Vagina (tissue), 2 donors: ENCODE measurements around the gene NFIX. TPM values are rescaled to one million over a fixed set of nuclear protein-coding genes. Genes with fewer than 3 reads are reported as not detected.

Experiments
- DNase-seq, 2 donors: peaks; one replicate each; pipeline ENCODE4 v3.0.0-alpha.2; 2017; ENCODE audit errors: extremely low spot score in 2 of 2
- H3K27ac ChIP-seq: fragments of 200-600 bp; sonication (generic); one replicate; pipeline ENCODE4 v1.5.1; 2019
- H3K27me3 ChIP-seq: fragments of 200-600 bp; sonication (generic); one replicate; pipeline ENCODE4 v1.5.1; 2019
- H3K36me3 ChIP-seq, 2 donors: fragments of 200-600 bp; sonication (generic); one replicate each; pipeline ENCODE4 v1.5.1; 2017 to 2019
- H3K4me1 ChIP-seq: fragments of 200-600 bp; sonication (generic); one replicate; pipeline ENCODE4 v1.5.1; 2019
- H3K4me3 ChIP-seq, 2 donors: fragments of 200-600 bp; sonication (generic); 1 replicate in 1 of 2; 2 replicates in 1 of 2; pipeline ENCODE4 v1.5.1; 2016 to 2019
- H3K9me3 ChIP-seq: fragments of 200-600 bp; sonication (generic); one replicate; pipeline ENCODE4 v1.5.1; 2019
- CTCF ChIP-seq, 3 experiments: fragments of 450-650 bp in 2 of 3; fragments of 200-600 bp in 1 of 3; sonication (generic) in 1 of 3; IDR thresholded peaks; one replicate each; pipeline ENCODE4 v1.5.1; 2017 to 2019; ENCODE audit warnings: antibody characterized with exemption in 3 of 3, mild to moderate bottlenecking in 2 of 3, moderate library complexity in 2 of 3
- POLR2A ChIP-seq, 2 donors: fragments of 450-650 bp; IDR thresholded peaks; one replicate each; pipeline ENCODE4 v1.6.1; 2017; ENCODE audit warnings: antibody characterized with exemption in 2 of 2, mild to moderate bottlenecking in 2 of 2, moderate library complexity in 2 of 2
- POLR2AphosphoS5 ChIP-seq, 2 donors: sonication (generic); formaldehyde crosslinking; IDR thresholded peaks; one replicate each; pipeline ENCODE4 v1.9.0; 2017; ENCODE audit warnings: antibody characterized with exemption in 2 of 2, mild to moderate bottlenecking in 2 of 2, low read depth in 1 of 2; ENCODE audit not compliant: insufficient read depth in 1 of 2
- intact Hi-C: fragments of 100-400 bp; cut with DNase I; formaldehyde crosslinking; loops from one replicate; pipeline ENCODE4 v1.15.1; 2023
- total RNA-seq: library from RNA; depleted of rRNA; stranded (reverse); fragments of >200 nt; gene quantifications from one replicate; pipeline ENCODE4 v1.2.3, GENCODE V29; 2016

Gene NFIX
- total RNA-seq: 81.8 TPM

- DNase-seq: no peak
- Histone ChIP-seq H3K27me3 (no peaks in the 10 kb centered on the region), H3K9me3 (no peaks in the 10 kb centered on the region), H3K4me1 (peaks cover 33% of the 10 kb centered on the region), H3K36me3 (peaks cover 0 to 6% of the 10 kb centered on the region in 2 donors), H3K27ac (peak within 1 kb of the TSS; percentile 99), H3K4me3 (peak within 1 kb of the TSS; percentile 87 to 90)
- intact Hi-C loops: loop anchor here (5.0 kb wide), 2 partner anchors 62 to 87 kb away; no protein-coding TSS in a partner anchor
- TF ChIP-seq CTCF (IDR thresholded peaks at IDR 0.05) (no peak), POLR2A (IDR thresholded peaks at IDR 0.05) (peak in 1 of 2 donors; percentile 29), POLR2AphosphoS5 (IDR thresholded peaks at IDR 0.05; ENCODE audit: insufficient read depth in 1 of 2, low read depth in 1 of 2) (peak in 1 of 2 donors; percentile 33)
Measured at GRCh38 chr19:12994701-12995595, at the start of gene NFIX. NFIX (plus strand) TSS chr19:12995475; CDS start chr19:12995838, 363 bp downstream.

GRCh38 chr19:12945479-12946091 lies 49.7 kb upstream of the NFIX start, which contains the start of gene RAD23A:
RAD23A (plus strand) TSS chr19:12945862; CDS start chr19:12945949, 87 bp downstream.
- intact Hi-C loops: no loop called here
- Histone ChIP-seq H3K4me1 (peaks cover 68% of the 10 kb centered on the region), H3K4me3 (peak within 1 kb of the TSS; percentile 70 to 97), H3K27me3 (no peaks in the 10 kb centered on the region), H3K27ac (peak within 1 kb of the TSS; percentile 94), H3K36me3 (peaks cover 0 to 74% of the 10 kb centered on the region in 2 donors), H3K9me3 (no peaks in the 10 kb centered on the region)
- TF ChIP-seq POLR2A (IDR thresholded peaks at IDR 0.05) (peak in 1 of 2 donors; percentile 80), CTCF (IDR thresholded peaks at IDR 0.05) (no peak), POLR2AphosphoS5 (IDR thresholded peaks at IDR 0.05; ENCODE audit: insufficient read depth in 1 of 2, low read depth in 1 of 2) (peak; percentile 89 to 97)
- peak in 1 of 2 donors; percentile 96 for DNase-seq

GRCh38 chr19:12946092-12946721 lies 49.1 kb upstream of the NFIX start:
- peaks cover 62% of the 10 kb centered on the region for H3K4me1 ChIP-seq

More at GRCh38 chr19:12946092-12946721, 49.1 kb upstream of the NFIX start:
- no peak for TF ChIP-seq POLR2AphosphoS5 (IDR thresholded peaks at IDR 0.05; ENCODE audit: insufficient read depth in 1 of 2, low read depth in 1 of 2)
- no peak for TF ChIP-seq CTCF (IDR thresholded peaks at IDR 0.05)
- no peak for TF ChIP-seq POLR2A (IDR thresholded peaks at IDR 0.05)
- no peak for DNase-seq
- H3K27me3 ChIP-seq: no peaks in the 10 kb centered on the region
- peaks cover 0 to 74% of the 10 kb centered on the region in 2 donors for H3K36me3 ChIP-seq
- intact Hi-C loops: no loop called here
- no peaks in the 10 kb centered on the region for H3K9me3 ChIP-seq
- peak overlapping the region; percentile 70 to 97 for H3K4me3 ChIP-seq
- peak overlapping the region; percentile 94 for H3K27ac ChIP-seq
